Activated gamma-delta T cell (primary cell): ENCODE results near the gene SF3B5.
"Not testable (repeated sequence)": the region's sequence is repeated elsewhere in the genome, so short reads cannot be mapped to it uniquely, and the experiment has no call there.

Experiments
- DNase-seq: peaks from one replicate; lab custom pipeline; 2025; lab: John Stamatoyannopoulos, UW

The SF3B5 gene

GRCh38 chr6:144104898-144105487 is 9.6 kb upstream of the SF3B5 start:
- DNase-seq: no peak

- DNase-seq: no peak
Measured at GRCh38 chr6:144104488-144104887, 9.1 kb upstream of the SF3B5 start.

- no peak for DNase-seq
Measured at GRCh38 chr6:144103026-144103563, 7.7 kb upstream of the SF3B5 start.

- DNase-seq: no peak
Measured at GRCh38 chr6:144098993-144099392, 3.6 kb upstream of the SF3B5 start.

GRCh38 chr6:144094731-144095133 is 641 bp downstream of the SF3B5 start:
- DNase-seq: no peak

GRCh38 chr6:144093658-144094057 is 1.7 kb downstream of the SF3B5 start:
- no peak for DNase-seq

- DNase-seq: no peak
Measured at GRCh38 chr6:144093236-144093635, 2.1 kb downstream of the SF3B5 start.

- no peak for DNase-seq
Measured at GRCh38 chr6:144090384-144090783, 5.0 kb downstream of the SF3B5 start.

- DNase-seq: no peak
Measured at GRCh38 chr6:144087789-144088426, 7.5 kb downstream of the SF3B5 start.

- DNase-seq: no peak
Measured at GRCh38 chr6:144086959-144087358, 8.4 kb downstream of the SF3B5 start.

GRCh38 chr6:144083172-144083571 is 12.2 kb downstream of the SF3B5 start:
- no peak for DNase-seq

GRCh38 chr6:144082412-144082811 is 13.0 kb downstream of the SF3B5 start:
- DNase-seq: not testable (repeated sequence)

GRCh38 chr6:144077871-144078270 is 17.5 kb downstream of the SF3B5 start:
- no peak for DNase-seq

- no peak for DNase-seq
Measured at GRCh38 chr6:144075875-144076274, 19.5 kb downstream of the SF3B5 start.

- no peak for DNase-seq
Measured at GRCh38 chr6:144075187-144075586, 20.2 kb downstream of the SF3B5 start.

- no peak for DNase-seq
Measured at GRCh38 chr6:144073024-144073423, 22.3 kb downstream of the SF3B5 start.

- DNase-seq: no peak
Measured at GRCh38 chr6:144069506-144069905, 25.9 kb downstream of the SF3B5 start.

GRCh38 chr6:144068794-144069193 is 26.6 kb downstream of the SF3B5 start:
- no peak for DNase-seq

- DNase-seq: no peak
Measured at GRCh38 chr6:144066741-144067484, 28.5 kb downstream of the SF3B5 start.

- no peak for DNase-seq
Measured at GRCh38 chr6:144066255-144066654, 29.1 kb downstream of the SF3B5 start.

- no peak for DNase-seq
Measured at GRCh38 chr6:144065213-144065660, 30.1 kb downstream of the SF3B5 start.

GRCh38 chr6:144064402-144065212 is 30.8 kb downstream of the SF3B5 start:
- peak; percentile 22 for DNase-seq
